DOHH2 (cell line): ENCODE results near the gene BTBD16.

ENCODE experiments used
- H3F3A ChIP-seq: fragments of 200-600 bp; sonication (generic), shearing (Covaris generic); 2 replicates; pipeline ENCODE4 v1.6.0; 2016; ENCODE audit warnings: antibody characterized with exemption, mild to moderate bottlenecking; ENCODE audit not compliant: control insufficient read depth, insufficient read depth
- H3K27ac ChIP-seq: fragments of 200-600 bp; sonication (generic); 2 replicates; pipeline ENCODE4 v1.5.1; 2014; ENCODE audit warnings: low read depth, mild to moderate bottlenecking, low read length, moderate library complexity
- H3K27me3 ChIP-seq: fragments of 200-600 bp; sonication (generic); 2 replicates; pipeline ENCODE4 v1.6.1; 2014; ENCODE audit warnings: mild to moderate bottlenecking, low read length, mixed read lengths; ENCODE audit not compliant: control insufficient read depth
- H3K36me3 ChIP-seq: fragments of 200-600 bp; sonication (generic); 2 replicates; pipeline ENCODE4 v1.6.1; 2014; ENCODE audit warnings: mild to moderate bottlenecking, low read length, moderate library complexity, mixed read lengths; ENCODE audit not compliant: control insufficient read depth
- H3K4me1 ChIP-seq: fragments of 200-600 bp; sonication (generic); 2 replicates; pipeline ENCODE4 v1.6.1; 2014; ENCODE audit warnings: mild to moderate bottlenecking, low read length, mixed read lengths; ENCODE audit not compliant: control insufficient read depth
- H3K4me2 ChIP-seq: fragments of 200-600 bp; sonication (generic); 2 replicates; pipeline ENCODE4 v1.6.0; 2014; ENCODE audit warnings: mild to moderate bottlenecking, low read length, moderate library complexity
- H3K4me3 ChIP-seq: fragments of 200-600 bp; sonication (generic); 2 replicates; pipeline ENCODE4 v1.5.1; 2014; ENCODE audit warnings: mild to moderate bottlenecking, low read length, mixed read lengths
- H3K79me2 ChIP-seq: fragments of 200-600 bp; sonication (generic); 2 replicates; pipeline ENCODE4 v1.6.1; 2014; ENCODE audit warnings: mild to moderate bottlenecking, low read length, mixed read lengths; ENCODE audit not compliant: control insufficient read depth
- H3K9me2 ChIP-seq: fragments of 200-600 bp; sonication (generic); replicated peaks from 2 replicates; pipeline ENCODE4 v1.6.1; 2014; ENCODE audit warnings: mild to moderate bottlenecking, low read length, mixed read lengths; ENCODE audit not compliant: control insufficient read depth
- H3K9me3 ChIP-seq: fragments of 200-600 bp; sonication (generic); 2 replicates; pipeline ENCODE4 v1.6.1; 2014; ENCODE audit warnings: antibody characterized with exemption, low read length, mixed read lengths; ENCODE audit not compliant: control insufficient read depth, insufficient read depth
- H4K20me1 ChIP-seq: fragments of 200-600 bp; sonication (generic); 2 replicates; pipeline ENCODE4 v1.6.0; 2014; ENCODE audit warnings: low read depth, mild to moderate bottlenecking, antibody characterized with exemption, low read length, moderate library complexity; ENCODE audit not compliant: control insufficient read depth, insufficient read depth
- EZH2phosphoT487 ChIP-seq: fragments of 200-600 bp; sonication (generic); IDR thresholded peaks from 2 replicates; pipeline ENCODE4 v1.6.1; 2017; ENCODE audit warnings: borderline replicate concordance, mild to moderate bottlenecking, antibody characterized with exemption, low read length, moderate library complexity, mixed read lengths
- TF ChIP-seq, protein P1 (sequence below): fragments of 200-600 bp; sonication (generic); IDR thresholded peaks from one replicate; pipeline ENCODE4 v1.5.1; 2014; ENCODE audit warnings: antibody characterized with exemption, mild to moderate bottlenecking, low read depth, low read length; ENCODE audit not compliant: poor library complexity, severe bottlenecking

BTBD16 gene

DNA sequence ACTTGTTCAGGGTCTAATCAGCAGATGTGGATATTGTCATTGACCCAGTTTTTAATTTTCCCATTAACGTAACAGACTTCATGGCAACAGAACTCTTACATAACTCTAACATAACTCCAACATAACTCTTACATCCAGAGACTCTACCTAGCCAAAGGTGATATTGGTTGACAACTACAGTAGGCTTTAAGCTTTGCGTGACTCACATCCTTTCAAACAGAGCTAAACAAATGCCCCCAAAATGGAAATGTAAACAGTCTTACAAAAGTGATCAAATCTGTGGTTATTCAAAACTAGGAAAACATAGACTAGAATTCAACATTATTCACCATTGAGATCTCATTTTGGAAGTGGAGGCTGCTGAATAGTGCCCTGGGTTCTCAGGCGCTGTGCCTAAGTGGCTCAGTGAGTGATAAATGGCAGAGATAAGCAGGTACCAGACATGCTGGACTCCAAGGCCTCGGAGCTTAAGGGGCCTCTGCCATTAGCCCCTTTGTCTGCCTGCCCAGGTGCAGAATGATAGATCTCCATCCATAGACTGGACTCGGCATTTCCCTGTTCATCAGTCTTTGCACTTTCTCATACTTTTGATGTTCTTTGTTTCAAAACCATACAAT lies 34.3 kb upstream of the BTBD16 start:
- H3K27ac ChIP-seq = no peak overlapping the region
- H3K79me2 ChIP-seq = no peaks in the 10 kb centered on the region
- no peaks in the 10 kb centered on the region for H3F3A ChIP-seq
- H3K4me2 ChIP-seq = no peak overlapping the region
- H4K20me1 ChIP-seq = no peaks in the 10 kb centered on the region
- no peak overlapping the region for H3K4me3 ChIP-seq
- peaks cover 4% of the 10 kb centered on the region; the same call in 1 of the 2 replicates for H3K27me3 ChIP-seq
- no peaks in the 10 kb centered on the region for H3K9me3 ChIP-seq
- H3K36me3 ChIP-seq = no peaks in the 10 kb centered on the region
- H3K4me1 ChIP-seq = no peaks in the 10 kb centered on the region
- TF ChIP-seq, protein P1, sequence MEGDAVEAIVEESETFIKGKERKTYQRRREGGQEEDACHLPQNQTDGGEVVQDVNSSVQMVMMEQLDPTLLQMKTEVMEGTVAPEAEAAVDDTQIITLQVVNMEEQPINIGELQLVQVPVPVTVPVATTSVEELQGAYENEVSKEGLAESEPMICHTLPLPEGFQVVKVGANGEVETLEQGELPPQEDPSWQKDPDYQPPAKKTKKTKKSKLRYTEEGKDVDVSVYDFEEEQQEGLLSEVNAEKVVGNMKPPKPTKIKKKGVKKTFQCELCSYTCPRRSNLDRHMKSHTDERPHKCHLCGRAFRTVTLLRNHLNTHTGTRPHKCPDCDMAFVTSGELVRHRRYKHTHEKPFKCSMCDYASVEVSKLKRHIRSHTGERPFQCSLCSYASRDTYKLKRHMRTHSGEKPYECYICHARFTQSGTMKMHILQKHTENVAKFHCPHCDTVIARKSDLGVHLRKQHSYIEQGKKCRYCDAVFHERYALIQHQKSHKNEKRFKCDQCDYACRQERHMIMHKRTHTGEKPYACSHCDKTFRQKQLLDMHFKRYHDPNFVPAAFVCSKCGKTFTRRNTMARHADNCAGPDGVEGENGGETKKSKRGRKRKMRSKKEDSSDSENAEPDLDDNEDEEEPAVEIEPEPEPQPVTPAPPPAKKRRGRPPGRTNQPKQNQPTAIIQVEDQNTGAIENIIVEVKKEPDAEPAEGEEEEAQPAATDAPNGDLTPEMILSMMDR = no peak
- no peak for TF ChIP-seq EZH2phosphoT487
- no peaks in the 10 kb centered on the region for H3K9me2 ChIP-seq

DNA sequence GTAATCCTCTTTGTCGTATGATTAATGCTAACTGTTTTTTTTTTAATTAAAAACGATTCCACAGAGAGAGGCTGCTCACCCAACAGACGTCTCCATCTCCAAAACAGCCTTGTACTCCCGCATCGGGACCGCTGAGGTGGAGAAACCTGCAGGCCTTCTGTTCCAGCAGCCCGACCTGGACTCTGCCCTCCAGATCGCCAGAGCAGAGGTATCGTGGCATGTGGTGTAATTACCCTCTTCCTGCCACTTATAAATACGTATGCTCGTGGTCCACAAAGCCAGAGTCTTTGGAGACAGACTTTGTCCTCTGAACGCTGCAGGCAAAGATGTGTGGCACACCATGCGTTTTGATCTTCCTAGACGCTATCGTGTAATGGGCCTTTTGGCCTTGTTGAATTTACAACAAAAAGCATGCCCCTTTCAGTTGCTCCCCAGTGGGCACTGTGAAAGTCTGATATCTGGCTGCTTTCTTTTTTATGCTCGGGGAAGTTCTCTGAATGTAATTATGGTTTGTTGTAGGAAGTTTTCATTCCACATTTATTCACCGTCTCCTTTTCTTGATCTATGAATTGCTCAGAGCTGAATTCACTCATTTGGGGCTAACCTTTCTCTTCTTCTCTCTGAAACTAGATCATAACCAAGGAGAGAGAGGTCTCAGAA lies 33.6 kb upstream of the BTBD16 start:
- Histone ChIP-seq H3K27me3 (peaks cover 4% of the 10 kb centered on the region; the same call in 1 of the 2 replicates), H3K4me1 (no peaks in the 10 kb centered on the region), H3K9me2 (no peaks in the 10 kb centered on the region), H3K27ac (no peak overlapping the region), H4K20me1 (no peaks in the 10 kb centered on the region), H3K4me2 (no peak overlapping the region), H3K79me2 (no peaks in the 10 kb centered on the region), H3K4me3 (no peak overlapping the region), H3K36me3 (no peaks in the 10 kb centered on the region), H3F3A (no peaks in the 10 kb centered on the region), H3K9me3 (no peaks in the 10 kb centered on the region)
- TF ChIP-seq, protein P1 = no peak
- no peak for TF ChIP-seq EZH2phosphoT487

DNA sequence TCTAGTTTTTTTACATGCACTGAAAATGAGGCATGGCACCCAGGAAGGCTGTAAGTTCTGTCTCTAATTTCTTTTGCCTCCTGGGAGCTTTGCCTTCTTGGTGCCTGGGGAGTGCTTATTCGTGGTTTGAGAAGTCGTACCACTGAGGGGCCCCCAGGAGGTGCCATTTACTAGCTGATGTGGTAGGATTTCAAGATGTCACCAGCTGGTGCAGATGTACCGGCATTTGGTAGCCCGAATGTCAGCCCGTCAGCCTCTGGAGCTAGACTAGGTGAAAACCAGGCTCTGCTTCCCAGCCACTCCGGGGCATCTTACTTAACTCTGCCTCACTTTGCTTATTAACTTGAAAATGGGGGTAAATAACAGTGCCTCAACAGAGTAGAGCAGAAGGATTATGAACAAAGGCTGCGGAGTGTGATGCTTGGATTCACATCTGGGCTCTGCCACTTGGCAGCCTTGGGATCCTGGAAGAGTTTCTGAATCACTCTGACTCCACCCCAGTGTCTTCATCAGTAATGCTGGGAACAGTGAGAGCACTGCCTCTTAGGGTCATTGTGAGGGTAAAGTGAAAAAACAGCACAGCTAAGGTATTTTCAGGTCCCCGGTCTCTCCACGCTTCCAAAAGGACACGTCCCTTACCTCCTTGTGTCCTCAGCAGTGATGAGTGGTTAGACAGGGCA lies 31.4 kb upstream of the BTBD16 start:
- Histone ChIP-seq H3K4me1 (no peaks in the 10 kb centered on the region), H3K36me3 (no peaks in the 10 kb centered on the region), H4K20me1 (no peaks in the 10 kb centered on the region), H3K79me2 (no peaks in the 10 kb centered on the region), H3F3A (no peaks in the 10 kb centered on the region), H3K9me3 (no peaks in the 10 kb centered on the region), H3K9me2 (no peaks in the 10 kb centered on the region), H3K4me3 (no peak overlapping the region), H3K4me2 (no peak overlapping the region), H3K27me3 (peaks cover 4% of the 10 kb centered on the region; the same call in 1 of the 2 replicates), H3K27ac (no peak overlapping the region)
- TF ChIP-seq, protein P1 = no peak
- no peak for TF ChIP-seq EZH2phosphoT487
